ENCODE results near the gene OR52R1. TPM values are rescaled to one million over a fixed set of nuclear protein-coding genes. Genes with fewer than 3 reads are reported as not detected.
"Not testable (repeated sequence)": the region's sequence is repeated elsewhere in the genome, so short reads cannot be mapped to it uniquely, and the experiment has no call there.

OR52R1 gene
- not detected for total RNA-seq

- DNase-seq, result no peak
Measured at GRCh38 chr11:4804280-4804679, at the start of gene OR52R1. Gene OR52R1 (minus strand): TSS chr11:4804380. CDS start chr11:4804380, 0 bp downstream.

GRCh38 chr11:4851033-4851432 lies 46.9 kb upstream of the OR52R1 start:
- DNase-seq, result no peak

GRCh38 chr11:4848908-4849532 lies 44.8 kb upstream of the OR52R1 start, which contains the start of gene OR51S1:
Gene OR51S1 (minus strand): TSS chr11:4849208. CDS start chr11:4849208, 0 bp downstream.
- DNase-seq, result no peak

GRCh38 chr11:4839851-4840549 lies 35.8 kb upstream of the OR52R1 start:
- DNase-seq, result no peak

GRCh38 chr11:4830909-4831308 lies 26.7 kb upstream of the OR52R1 start:
- no peak for DNase-seq

GRCh38 chr11:4830346-4830745 lies 26.2 kb upstream of the OR52R1 start:
- DNase-seq, result no peak

GRCh38 chr11:4826425-4826824 lies 22.2 kb upstream of the OR52R1 start:
- no peak for DNase-seq

GRCh38 chr11:4825132-4825531 lies 21.0 kb upstream of the OR52R1 start:
- no peak for DNase-seq

GRCh38 chr11:4821021-4821420 lies 16.8 kb upstream of the OR52R1 start, which contains the start of gene OR51F2:
Gene OR51F2 (plus strand): TSS chr11:4821321. CDS start chr11:4821422, 101 bp downstream.
- no peak for DNase-seq

GRCh38 chr11:4809246-4809645 lies 5.1 kb upstream of the OR52R1 start:
- no peak for DNase-seq

GRCh38 chr11:4808476-4808875 lies 4.3 kb upstream of the OR52R1 start:
- DNase-seq, result no peak

- DNase-seq, result not testable (repeated sequence)
Measured at GRCh38 chr11:4801316-4801715, 2.9 kb downstream of the OR52R1 start.

- no peak for DNase-seq
Measured at GRCh38 chr11:4798427-4799183, 5.6 kb downstream of the OR52R1 start.

GRCh38 chr11:4797206-4797605 lies 7.0 kb downstream of the OR52R1 start:
- DNase-seq, result no peak

- DNase-seq, result no peak
Measured at GRCh38 chr11:4782454-4782853, 21.7 kb downstream of the OR52R1 start.

GRCh38 chr11:4769838-4770237 lies 34.3 kb downstream of the OR52R1 start, which contains the start of gene OR51F1:
Gene OR51F1 (minus strand): TSS chr11:4769938. CDS start chr11:4769938, 0 bp downstream.
- no peak for DNase-seq

GRCh38 chr11:4768094-4768493 lies 36.1 kb downstream of the OR52R1 start:
- DNase-seq, result no peak

GRCh38 chr11:4766420-4767043 lies 37.6 kb downstream of the OR52R1 start:
- DNase-seq, result no peak

- no peak for DNase-seq
Measured at GRCh38 chr11:4763096-4763495, 41.1 kb downstream of the OR52R1 start.
